HepG2 (cell line): Measurements from ENCODE around the gene RAB3D. TPM values are rescaled to one million over a fixed set of nuclear protein-coding genes. Genes with fewer than 3 reads are reported as not detected.

ENCODE experiments used
- ADNP ChIP-seq: sonication (generic); formaldehyde crosslinking; IDR thresholded peaks from 2 replicates; pipeline ENCODE4 v1.4.0; 2020; ENCODE audit warnings: missing genetic modification reagents
- AGO2 ChIP-seq: fragments of 200-400 bp; formaldehyde crosslinking; optimal IDR thresholded peaks from 2 replicates; pipeline ENCODE3; 2017; ENCODE audit warnings: mild to moderate bottlenecking, low read depth, low read length, moderate library complexity
- CHCHD3 ChIP-seq: sonication (generic); formaldehyde crosslinking; IDR thresholded peaks from 2 replicates; pipeline ENCODE4 v1.8.0; 2022; ENCODE audit warnings: mild to moderate bottlenecking, missing genetic modification reagents, moderate library complexity
- GATAD2A ChIP-seq: IDR thresholded peaks from 2 replicates; pipeline ENCODE4 v1.6.1; 2016
- HOMEZ ChIP-seq: IDR thresholded peaks from 2 replicates; pipeline ENCODE4 v1.6.1; 2016; ENCODE audit warnings: low read depth
- RFX1 ChIP-seq: fragments of 450-650 bp; IDR thresholded peaks from 2 replicates; pipeline ENCODE4 v1.6.1; 2017
- RNF2 ChIP-seq: fragments of 450-650 bp; conservative IDR thresholded peaks from 2 replicates; pipeline ENCODE4 v1.6.1; 2016; ENCODE audit warnings: low read depth
- SKIL ChIP-seq: sonication (generic); formaldehyde crosslinking; IDR thresholded peaks from 2 replicates; pipeline ENCODE4 v1.8.0; 2022; ENCODE audit warnings: missing genetic modification reagents, mild to moderate bottlenecking, moderate library complexity, borderline replicate concordance
- TOPORS ChIP-seq: sonication (generic); formaldehyde crosslinking; IDR thresholded peaks from 2 replicates; pipeline ENCODE4 v1.8.0; 2023; ENCODE audit warnings: mild to moderate bottlenecking, missing genetic modification reagents
- ZBTB34 ChIP-seq: sonication (generic); formaldehyde crosslinking; IDR thresholded peaks from 2 replicates; pipeline ENCODE4 v1.8.0; 2022; ENCODE audit warnings: mild to moderate bottlenecking, missing genetic modification reagents
- ZGPAT ChIP-seq: IDR thresholded peaks from 2 replicates; pipeline ENCODE4 v1.6.1; 2016; ENCODE audit warnings: mild to moderate bottlenecking
- ZNF101 ChIP-seq: sonication (generic); formaldehyde crosslinking; IDR thresholded peaks from 2 replicates; pipeline ENCODE4 v1.4.0; 2020; ENCODE audit warnings: mild to moderate bottlenecking, low read depth, missing genetic modification reagents, borderline replicate concordance
- ZNF12 ChIP-seq: sonication (generic); formaldehyde crosslinking; IDR thresholded peaks from 2 replicates; pipeline ENCODE4 v1.5.0; 2020; ENCODE audit warnings: missing genetic modification reagents
- ZNF414 ChIP-seq: sonication (generic); formaldehyde crosslinking; IDR thresholded peaks from 2 replicates; pipeline ENCODE4 v1.5.0; 2020; ENCODE audit warnings: missing genetic modification reagents
- ZNF609 ChIP-seq: sonication (generic); formaldehyde crosslinking; IDR thresholded peaks from 2 replicates; pipeline ENCODE4 v1.4.0; 2020; ENCODE audit warnings: mild to moderate bottlenecking, missing genetic modification reagents, borderline replicate concordance
- ZNF652 ChIP-seq: IDR thresholded peaks from 2 replicates; pipeline ENCODE4 v1.6.1; 2016; ENCODE audit warnings: low read depth, borderline replicate concordance
- ZSCAN9 ChIP-seq: IDR thresholded peaks from 2 replicates; pipeline ENCODE4 v1.6.1; 2016; ENCODE audit warnings: borderline replicate concordance
- polyA plus RNA-seq, 8 experiments: library from polyadenylated mRNA; depleted of rRNA in 3 of 8; stranded (reverse) in 7 of 8; unstranded in 1 of 8; fragments of >200 nt; fragmentation: Illumina TruSeq in 4 of 8; extraction: Trizol in 4 of 8; gene quantifications; 2 replicates each; pipeline versions ENCODE4 v1.2.1 to v1.2.3, GENCODE V29; 2011 to 2016; ENCODE audit warnings: low read depth in 4 of 8, missing spikeins in 1 of 8, mixed read lengths in 1 of 8; ENCODE audit not compliant: insufficient read depth in 1 of 8
- total RNA-seq, 5 experiments: library from RNA; depleted of rRNA; stranded (reverse); fragments of >200 nt; fragmentation: Illumina TruSeq; extraction: Trizol; gene quantifications; 2 replicates each; pipeline ENCODE4 v1.2.3, GENCODE V29; 2016; ENCODE audit warnings: low read depth in 1 of 5

RAB3D gene
- total and polyA plus RNA-seq, 2 of the 13 experiments (the other 11 are each of a cell fraction or from before 2014, with no cell fraction given): 2.0 to 16.1 TPM

GRCh38 chr19:11387162-11388034, 47.9 kb upstream of the RAB3D start (continued):
- TF ChIP-seq TOPORS (CRISPR knock-in tag): no peak
- no peak for TF ChIP-seq SKIL
- 0 out of 2 replicates have a peak, but pooled peaks have one; percentile 14 for TF ChIP-seq ZGPAT (CRISPR knock-in tag)
- TF ChIP-seq ZNF652 (CRISPR knock-in tag): peak; percentile 95
- TF ChIP-seq ZNF609 (CRISPR knock-in tag): no peak
- TF ChIP-seq RNF2: no peak
- TF ChIP-seq ZNF414 (CRISPR knock-in tag): no peak
- no peak for TF ChIP-seq ZNF101 (CRISPR knock-in tag)
- TF ChIP-seq ADNP (CRISPR knock-in tag): no peak
- no peak for TF ChIP-seq ZSCAN9 (CRISPR knock-in tag)
- TF ChIP-seq HOMEZ (CRISPR knock-in tag): no peak
- TF ChIP-seq ZBTB34: no peak
- no peak for TF ChIP-seq RFX1
- TF ChIP-seq AGO2: no peak
- TF ChIP-seq CHCHD3 (CRISPR knock-in tag): no peak
- TF ChIP-seq GATAD2A: peak; percentile 49; the same call in 1 of the 2 replicates
- no peak for TF ChIP-seq ZNF12 (CRISPR knock-in tag)
